Tibial nerve (tissue), 4 donors: ENCODE data around the gene SDHAF1. TPM values are rescaled to one million over a fixed set of nuclear protein-coding genes. Genes with fewer than 3 reads are reported as not detected.

Source experiments
- DNase-seq, 2 donors: peaks; one replicate each; pipeline ENCODE4 v3.0.0-alpha.2; 2019; ENCODE audit warnings: low spot score in 2 of 2
- H3K27ac ChIP-seq, 4 donors: fragments of 200-600 bp; sonication (generic) in 3 of 4; one replicate each; pipeline ENCODE4 v1.5.1; 2017 to 2019; ENCODE audit warnings: mild to moderate bottlenecking in 1 of 4
- H3K27me3 ChIP-seq, 2 donors: fragments of 200-600 bp; sonication (generic) in 1 of 2; one replicate each; pipeline versions ENCODE4 v1.5.1 to v1.6.0; 2017 to 2019
- H3K36me3 ChIP-seq, 3 donors: fragments of 200-600 bp; sonication (generic); one replicate each; pipeline ENCODE4 v1.5.1; 2018 to 2019
- H3K4me1 ChIP-seq, 4 donors: fragments of 200-600 bp; sonication (generic) in 3 of 4; one replicate each; pipeline ENCODE4 v1.5.1; 2017 to 2019
- H3K4me3 ChIP-seq, 4 donors: fragments of 200-600 bp; sonication (generic) in 3 of 4; one replicate each; pipeline ENCODE4 v1.5.1; 2017 to 2019; ENCODE audit warnings: mild to moderate bottlenecking in 1 of 4, moderate library complexity in 1 of 4
- H3K9me3 ChIP-seq, 4 donors: fragments of 200-600 bp; sonication (generic) in 3 of 4; one replicate each; pipeline ENCODE4 v1.5.1; 2017 to 2019
- EP300 ChIP-seq, 2 donors: sonication (generic); formaldehyde crosslinking; IDR thresholded peaks; one replicate each; pipeline ENCODE4 v1.6.1; 2017; ENCODE audit warnings: antibody characterized with exemption in 2 of 2, mild to moderate bottlenecking in 1 of 2
- POLR2A ChIP-seq, 2 donors: fragments of 450-650 bp; IDR thresholded peaks; one replicate each; pipeline ENCODE4 v1.6.1; 2017; ENCODE audit warnings: antibody characterized with exemption in 2 of 2, mild to moderate bottlenecking in 2 of 2, moderate library complexity in 2 of 2
- WGBS, 2 donors: methylation state at CpG; one replicate each; pipeline ENCODE4 v1.1.5; 2018; 5-methylcytosine and 5-hydroxymethylcytosine counted together
- total RNA-seq, 4 donors: library from RNA; depleted of rRNA; stranded (reverse); fragments of >200 nt; gene quantifications; one replicate each; pipeline ENCODE4 v1.1.0, GENCODE V29; 2016
- TF ChIP-seq, protein P1 (sequence below), 5 experiments: fragments of 200-600 bp in 3 of 5; fragments of 450-650 bp in 2 of 5; sonication (generic) in 3 of 5; IDR thresholded peaks; one replicate each; pipeline ENCODE4 v1.5.1; 2016 to 2019; ENCODE audit warnings: antibody characterized with exemption in 5 of 5, mild to moderate bottlenecking in 3 of 5, moderate library complexity in 2 of 5

SDHAF1 gene
- total RNA-seq, 4 donors from 2014 or later = 67.8 to 88.9 (median 77.1) TPM

DNA sequence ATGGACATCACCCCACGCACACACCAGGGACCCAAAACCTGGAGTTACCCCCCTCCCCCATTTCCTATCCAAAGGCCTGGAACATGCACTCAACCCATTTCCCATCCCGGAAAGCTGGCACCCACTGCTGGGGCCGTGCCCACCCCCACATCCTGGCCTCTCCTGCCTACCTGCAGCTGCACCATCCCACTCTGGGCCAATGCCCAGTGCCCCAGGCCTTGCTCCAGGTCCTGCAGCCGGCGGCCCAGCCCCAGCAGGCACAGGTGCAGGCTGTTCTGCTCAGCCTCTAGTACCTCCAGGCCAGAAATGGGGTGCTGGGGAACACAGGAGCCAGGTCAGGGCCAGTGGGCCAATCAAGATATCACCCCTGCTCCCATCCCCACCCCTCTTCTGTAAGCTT lies 12.0 kb downstream of the SDHAF1 start:
- H3K36me3 ChIP-seq = peaks cover 0 to 19% (median 0%) of the 10 kb centered on the region in 3 donors
- no peak overlapping the region for H3K4me3 ChIP-seq
- no peaks in the 10 kb centered on the region for H3K27me3 ChIP-seq
- DNase-seq = no peak
- H3K27ac ChIP-seq = no peak overlapping the region
- H3K9me3 ChIP-seq = no peaks in the 10 kb centered on the region
- no peak for TF ChIP-seq EP300 (IDR thresholded peaks at IDR 0.05)
- no peak for TF ChIP-seq POLR2A (IDR thresholded peaks at IDR 0.05)
- TF ChIP-seq, protein P1, sequence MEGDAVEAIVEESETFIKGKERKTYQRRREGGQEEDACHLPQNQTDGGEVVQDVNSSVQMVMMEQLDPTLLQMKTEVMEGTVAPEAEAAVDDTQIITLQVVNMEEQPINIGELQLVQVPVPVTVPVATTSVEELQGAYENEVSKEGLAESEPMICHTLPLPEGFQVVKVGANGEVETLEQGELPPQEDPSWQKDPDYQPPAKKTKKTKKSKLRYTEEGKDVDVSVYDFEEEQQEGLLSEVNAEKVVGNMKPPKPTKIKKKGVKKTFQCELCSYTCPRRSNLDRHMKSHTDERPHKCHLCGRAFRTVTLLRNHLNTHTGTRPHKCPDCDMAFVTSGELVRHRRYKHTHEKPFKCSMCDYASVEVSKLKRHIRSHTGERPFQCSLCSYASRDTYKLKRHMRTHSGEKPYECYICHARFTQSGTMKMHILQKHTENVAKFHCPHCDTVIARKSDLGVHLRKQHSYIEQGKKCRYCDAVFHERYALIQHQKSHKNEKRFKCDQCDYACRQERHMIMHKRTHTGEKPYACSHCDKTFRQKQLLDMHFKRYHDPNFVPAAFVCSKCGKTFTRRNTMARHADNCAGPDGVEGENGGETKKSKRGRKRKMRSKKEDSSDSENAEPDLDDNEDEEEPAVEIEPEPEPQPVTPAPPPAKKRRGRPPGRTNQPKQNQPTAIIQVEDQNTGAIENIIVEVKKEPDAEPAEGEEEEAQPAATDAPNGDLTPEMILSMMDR (IDR thresholded peaks at IDR 0.05) = no peak
- whole genome bisulfite sequencing, 2 donors = 87 to 93% methylated on average over 3 to 5 of the region's 5 CpGs
- peaks cover 0 to 17% (median 12%) of the 10 kb centered on the region in 4 donors for H3K4me1 ChIP-seq

DNA sequence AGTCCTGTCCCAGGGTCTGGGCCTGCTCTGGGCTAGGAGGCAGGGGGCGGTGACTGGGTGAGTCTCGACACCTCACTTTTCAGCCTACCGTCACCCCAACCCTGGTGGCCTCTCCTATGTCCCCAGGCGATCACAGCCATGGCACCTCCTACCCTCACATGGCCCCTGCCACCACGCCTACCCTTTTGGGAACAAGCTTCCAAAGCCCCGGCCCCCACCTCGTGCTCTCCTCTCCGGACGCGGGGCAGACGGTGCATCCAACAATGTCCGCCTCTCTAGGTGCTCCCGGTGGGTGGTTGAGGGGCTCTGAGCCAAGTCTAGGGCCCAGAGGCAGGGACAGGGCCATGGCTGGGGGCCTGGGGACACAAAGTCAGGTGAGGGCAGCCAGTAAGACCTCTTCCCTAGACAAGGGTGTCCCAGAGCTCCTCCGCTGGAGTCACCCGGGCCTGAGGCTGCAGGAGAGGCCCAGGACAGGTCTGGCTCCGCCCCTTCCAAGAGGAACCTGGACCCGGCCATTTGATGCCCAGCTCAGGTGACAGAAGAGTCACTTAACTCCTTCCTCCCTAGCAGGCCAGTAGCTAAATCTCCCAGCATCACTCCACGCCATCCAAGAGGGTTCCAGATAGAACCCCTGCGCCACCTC lies 13.5 kb downstream of the SDHAF1 start, which contains the start of gene SYNE4:
Gene SYNE4 (minus strand): TSS at position 478 of the 643 bp plus-strand sequence. CDS start 132 bp downstream, at position 346.
- H3K27me3 ChIP-seq = no peaks in the 10 kb centered on the region
- TF ChIP-seq EP300 (IDR thresholded peaks at IDR 0.05) = no peak
- TF ChIP-seq POLR2A (IDR thresholded peaks at IDR 0.05) = no peak
- TF ChIP-seq, protein P1 (IDR thresholded peaks at IDR 0.05) = no peak
- H3K36me3 ChIP-seq = peaks cover 0 to 8% (median 0%) of the 10 kb centered on the region in 3 donors
- WGBS, 2 donors = 50 to 54% methylated on average over 14 to 19 of the region's 19 CpGs
- DNase-seq = no peak
- peak within 1 kb of the TSS; percentile 27 to 53 (median 42) for H3K4me3 ChIP-seq
- no peaks in the 10 kb centered on the region for H3K9me3 ChIP-seq
- peaks cover 0 to 26% (median 17%) of the 10 kb centered on the region in 4 donors for H3K4me1 ChIP-seq
- peak within 1 kb of the TSS; percentile 39 to 88 (median 78) for H3K27ac ChIP-seq

DNA sequence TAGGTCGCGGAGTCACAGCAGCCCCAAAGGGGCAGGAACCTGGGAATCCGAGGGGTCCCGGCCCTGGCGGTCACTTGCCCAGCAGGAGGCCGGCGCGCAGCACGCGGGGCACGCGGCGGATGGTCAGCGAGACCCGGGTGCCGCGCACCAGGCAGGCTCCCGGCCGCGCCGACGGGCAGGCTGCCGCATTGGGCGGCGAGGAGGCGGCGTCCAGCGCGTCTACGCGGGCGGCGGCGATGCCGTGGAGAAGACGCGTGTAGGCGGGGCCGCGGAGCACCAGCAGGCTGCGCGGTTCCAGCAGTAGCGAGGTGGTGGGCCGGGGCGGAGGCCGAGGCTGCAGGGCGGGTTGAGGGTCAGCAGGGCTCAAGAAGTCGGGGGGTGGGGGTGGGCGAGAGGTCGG lies 14.2 kb downstream of the SDHAF1 start:
- H3K9me3 ChIP-seq = no peaks in the 10 kb centered on the region
- peaks cover 0 to under 1% (median 0%) of the 10 kb centered on the region in 3 donors for H3K36me3 ChIP-seq
- H3K4me1 ChIP-seq = peaks cover 0 to 29% (median 20%) of the 10 kb centered on the region in 4 donors
- TF ChIP-seq POLR2A (IDR thresholded peaks at IDR 0.05) = peak in 1 of 2 donors; percentile 63
- TF ChIP-seq, protein P1 (IDR thresholded peaks at IDR 0.05) = no peak
- peak in 1 of 2 donors; percentile 32 for TF ChIP-seq EP300 (IDR thresholded peaks at IDR 0.05)
- WGBS, 2 donors = 1 to 3% methylated on average over 11 to 46 of the region's 50 CpGs
- peak; percentile 42 to 44 for DNase-seq
- H3K4me3 ChIP-seq = peak overlapping the region; percentile 27 to 53 (median 42)
- peak overlapping the region; percentile 39 to 88 (median 78) for H3K27ac ChIP-seq
- H3K27me3 ChIP-seq = no peaks in the 10 kb centered on the region

DNA sequence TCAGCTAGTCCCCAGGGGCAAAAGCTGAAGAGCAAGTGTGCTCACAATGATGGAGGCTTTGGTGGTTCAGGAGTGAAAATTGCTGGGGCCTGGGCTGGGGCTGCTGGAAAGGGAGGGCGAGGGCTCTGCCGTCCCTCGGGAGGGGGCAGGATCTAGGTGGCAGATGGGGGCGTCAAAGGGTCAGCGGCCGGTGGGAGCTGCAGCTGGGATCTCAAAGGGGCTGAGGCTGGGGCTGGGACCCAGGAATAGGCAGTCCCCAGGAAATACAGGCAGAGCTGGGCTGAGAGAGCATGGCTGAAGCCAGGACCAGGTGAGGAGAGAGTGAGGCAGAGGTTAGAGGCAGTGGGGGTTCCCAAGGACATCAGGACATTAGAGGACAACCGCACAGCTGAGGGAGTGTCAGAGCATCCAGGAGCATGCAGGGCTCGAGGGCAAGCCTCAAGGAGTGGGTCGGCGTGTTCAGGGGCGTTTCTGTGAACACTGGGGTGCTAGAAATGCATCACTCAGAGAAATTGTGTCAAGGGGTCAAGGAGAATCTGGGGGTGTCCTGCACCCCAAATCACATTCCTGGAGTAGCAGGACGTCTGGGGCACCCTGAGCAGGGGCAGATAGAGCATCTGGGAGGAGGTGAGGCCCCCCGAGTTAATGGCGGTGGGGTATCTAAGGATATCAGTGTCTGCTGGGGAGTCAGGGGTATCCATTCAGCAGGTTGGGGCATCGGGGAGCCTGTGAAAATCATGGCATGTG lies 14.8 kb downstream of the SDHAF1 start:
- Histone ChIP-seq H3K36me3 (no peaks in the 10 kb centered on the region), H3K4me3 (peak overlapping the region; percentile 27 to 53 (median 42)), H3K27me3 (no peaks in the 10 kb centered on the region), H3K4me1 (peaks cover 0 to 33% (median 22%) of the 10 kb centered on the region in 4 donors), H3K27ac (peak overlapping the region; percentile 39 to 88 (median 78)), H3K9me3 (no peaks in the 10 kb centered on the region)
- TF ChIP-seq, protein P1 (IDR thresholded peaks at IDR 0.05) = no peak
- no peak for TF ChIP-seq EP300 (IDR thresholded peaks at IDR 0.05)
- TF ChIP-seq POLR2A (IDR thresholded peaks at IDR 0.05) = no peak
- 51 to 53% methylated on average over 15 of the region's 15 CpGs for WGBS, 2 donors
- DNase-seq = no peak

DNA sequence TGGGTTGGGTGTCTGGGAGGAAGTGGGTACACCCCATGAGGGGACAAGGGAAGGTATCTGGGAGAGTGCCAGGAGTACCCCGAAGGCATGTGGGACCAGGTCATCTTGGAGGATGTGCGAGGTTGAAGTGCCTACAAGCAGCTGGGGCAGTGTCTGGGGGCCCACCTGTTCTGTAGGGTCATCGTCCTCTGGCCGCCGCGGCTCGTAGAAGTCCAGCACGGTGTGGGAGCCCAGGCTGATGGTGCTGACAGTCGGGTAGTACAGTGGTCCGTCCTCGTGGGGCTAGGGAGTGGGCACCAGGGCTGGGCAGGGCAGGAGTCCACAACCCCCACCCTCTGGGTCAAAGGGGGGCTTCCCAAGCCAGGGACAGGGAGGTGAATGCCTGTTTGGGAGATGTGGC lies 15.4 kb downstream of the SDHAF1 start:
- H3K4me3 ChIP-seq = no peak overlapping the region
- no peaks in the 10 kb centered on the region for H3K9me3 ChIP-seq
- TF ChIP-seq POLR2A (IDR thresholded peaks at IDR 0.05) (no peak), EP300 (IDR thresholded peaks at IDR 0.05) (no peak)
- TF ChIP-seq, protein P1 (IDR thresholded peaks at IDR 0.05) = no peak
- peak overlapping the region in 1 of 4 donors; percentile 88 for H3K27ac ChIP-seq
- H3K4me1 ChIP-seq = peaks cover 0 to 35% (median 22%) of the 10 kb centered on the region in 4 donors
- H3K27me3 ChIP-seq = no peaks in the 10 kb centered on the region
- no peak for DNase-seq
- WGBS, 2 donors = 94 to 97% methylated on average over 5 to 11 of the region's 11 CpGs
- no peaks in the 10 kb centered on the region for H3K36me3 ChIP-seq
